H1 (cell line): ENCODE results near the gene LDB1. TPM values are rescaled to one million over a fixed set of nuclear protein-coding genes. Genes with fewer than 3 reads are reported as not detected.

Experiments
- CTCF ChIA-PET: fragments of 300-600 bp; sonication (Branson Sonifier 250); formaldehyde crosslinking; loops from one replicate; lab custom pipeline; 2021; ENCODE audit not compliant: partially characterized antibody; lab: Charles Lee
- POLR2A ChIA-PET: fragments of 300-600 bp; sonication (Branson Sonifier 250); formaldehyde crosslinking; loops from one replicate; lab custom pipeline; 2021; ENCODE audit warnings: inconsistent platforms; ENCODE audit not compliant: partially characterized antibody; lab: Charles Lee
- DNase-seq, 2 experiments: peaks; one replicate each; pipeline versions ENCODE4 v3.0.0 to v3.0.0-alpha.2; 2010 to 2022; ENCODE audit warnings: low spot score in 2 of 2, low read depth in 1 of 2, mixed read lengths in 1 of 2
- FAIRE-seq: peaks from 2 replicates; lab custom pipeline; 2011; peaks lifted over from hg19 to GRCh38; lab: Jason Lieb, UNC
- H2AFZ ChIP-seq: 2 replicates; pipeline ENCODE4 v1.8.1; 2012; ENCODE audit warnings: low read length, inconsistent platforms
- H2AK5ac ChIP-seq: 2 replicates; pipeline ENCODE4 v1.6.1; 2013; ENCODE audit warnings: low read depth, low read length
- H2BK120ac ChIP-seq: replicated peaks from 2 replicates; pipeline ENCODE3; 2013; ENCODE audit warnings: low read depth, low read length, inconsistent platforms
- H2BK12ac ChIP-seq: 2 replicates; pipeline ENCODE4 v1.6.1; 2013; ENCODE audit warnings: low read depth, low read length
- H2BK15ac ChIP-seq: 2 replicates; pipeline ENCODE4 v1.6.1; 2013; ENCODE audit warnings: low read length
- H2BK20ac ChIP-seq: 2 replicates; pipeline ENCODE4 v1.6.1; 2013; ENCODE audit warnings: low read length
- H2BK5ac ChIP-seq: 2 replicates; pipeline ENCODE4 v1.6.1; 2013; ENCODE audit warnings: low read depth, low read length
- H3K14ac ChIP-seq: 2 replicates; pipeline ENCODE4 v1.6.1; 2013; ENCODE audit warnings: inconsistent platforms; ENCODE audit not compliant: insufficient read length
- H3K18ac ChIP-seq: 2 replicates; pipeline ENCODE4 v1.6.1; 2013; ENCODE audit warnings: low read length; ENCODE audit errors: extremely low read depth
- H3K23ac ChIP-seq: 2 replicates; pipeline ENCODE4 v1.6.1; 2013; ENCODE audit warnings: inconsistent platforms; ENCODE audit not compliant: insufficient read length
- H3K23me2 ChIP-seq: 2 replicates; pipeline ENCODE4 v1.6.1; 2013; ENCODE audit warnings: low read depth, low read length
- H3K27ac ChIP-seq: 2 replicates; pipeline ENCODE4 v1.6.1; 2011; ENCODE audit warnings: low read depth, low read length, inconsistent platforms
- H3K27me3 ChIP-seq, 4 experiments: replicated peaks in 1 of 4; 1 replicate in 1 of 4; 2 replicates in 3 of 4; pipeline versions ENCODE4 v1.6.1 to v1.8.1; 2011 to 2013; ENCODE audit warnings: low read length in 3 of 4, mild to moderate bottlenecking in 3 of 4, inconsistent platforms in 2 of 4, mixed read lengths in 2 of 4, moderate library complexity in 1 of 4; ENCODE audit not compliant: control insufficient read depth in 3 of 4, insufficient read depth in 3 of 4; ENCODE audit errors: extremely low read depth in 1 of 4
- H3K36me3 ChIP-seq, 4 experiments: 2 replicates each; pipeline versions ENCODE4 v1.6.1 to v1.8.1; 2011 to 2013; ENCODE audit warnings: mild to moderate bottlenecking in 4 of 4, low read length in 3 of 4, moderate library complexity in 2 of 4, control low read depth in 1 of 4, inconsistent platforms in 1 of 4; ENCODE audit not compliant: insufficient read depth in 4 of 4, control insufficient read depth in 2 of 4
- H3K4ac ChIP-seq: replicated peaks from 2 replicates; pipeline ENCODE3; 2013; ENCODE audit warnings: low read length, low read depth, mixed read lengths, inconsistent platforms; ENCODE audit not compliant: insufficient read length
- H3K4me1 ChIP-seq, 4 experiments: replicated peaks in 1 of 4; 1 replicate in 1 of 4; 2 replicates in 3 of 4; pipeline versions ENCODE4 v1.6.1 to v1.8.1; 2011 to 2013; ENCODE audit warnings: low read length in 3 of 4, inconsistent platforms in 2 of 4, mixed read lengths in 1 of 4; ENCODE audit not compliant: insufficient read depth in 4 of 4, control insufficient read depth in 3 of 4
- H3K4me2 ChIP-seq, 2 experiments: 2 replicates each; pipeline versions ENCODE4 v1.6.1 to v1.8.1; 2011 to 2013; ENCODE audit warnings: low read depth in 2 of 2, low read length in 2 of 2, control low read depth in 1 of 2, inconsistent platforms in 1 of 2, mild to moderate bottlenecking in 1 of 2; ENCODE audit not compliant: insufficient read depth in 1 of 2
- H3K4me3 ChIP-seq, 4 experiments: fragments of 200-600, 300-600 bp in 1 of 4; sonication (generic), shearing (Covaris generic), sonication (Bioruptor Twin) in 1 of 4; 2 replicates each; pipeline versions ENCODE4 v1.5.1 to v1.8.1; 2011 to 2016; ENCODE audit warnings: low read length in 4 of 4, low read depth in 3 of 4, control low read depth in 2 of 4, inconsistent platforms in 2 of 4, mild to moderate bottlenecking in 2 of 4, mixed read lengths in 1 of 4, moderate library complexity in 1 of 4; ENCODE audit not compliant: insufficient read depth in 2 of 4; ENCODE audit errors: extremely low read depth in 1 of 4
- H3K56ac ChIP-seq: replicated peaks from 2 replicates; pipeline ENCODE3; 2013; ENCODE audit warnings: low read depth, mild to moderate bottlenecking, mixed read lengths, low read length, inconsistent platforms; ENCODE audit not compliant: insufficient read length
- H3K79me1 ChIP-seq: 2 replicates; pipeline ENCODE4 v1.6.1; 2013; ENCODE audit warnings: low read depth, low read length, control low read depth
- H3K79me2 ChIP-seq, 2 experiments: 2 replicates each; pipeline versions ENCODE4 v1.6.1 to v1.8.1; 2012 to 2013; ENCODE audit warnings: low read length in 2 of 2, mild to moderate bottlenecking in 2 of 2, inconsistent platforms in 1 of 2; ENCODE audit not compliant: insufficient read depth in 2 of 2, control insufficient read depth in 1 of 2
- H3K9ac ChIP-seq, 4 experiments: replicated peaks in 1 of 4; 1 replicate in 1 of 4; 2 replicates in 3 of 4; pipeline versions ENCODE4 v1.6.1 to v1.8.1; 2011 to 2013; ENCODE audit warnings: low read depth in 3 of 4, low read length in 3 of 4, control low read depth in 2 of 4, mild to moderate bottlenecking in 2 of 4, moderate library complexity in 2 of 4, inconsistent platforms in 1 of 4; ENCODE audit errors: extremely low read depth in 1 of 4
- H3K9me3 ChIP-seq, 2 experiments: 2 replicates each; pipeline versions ENCODE4 v1.6.1 to v1.8.1; 2012 to 2013; ENCODE audit warnings: mild to moderate bottlenecking in 2 of 2, moderate library complexity in 2 of 2, control low read depth in 1 of 2, inconsistent platforms in 1 of 2, low read depth in 1 of 2, low read length in 1 of 2, mixed read lengths in 1 of 2; ENCODE audit not compliant: insufficient read depth in 2 of 2
- H4K20me1 ChIP-seq, 2 experiments: replicated peaks in 1 of 2; 2 replicates each; pipeline versions ENCODE3 to v1.8.1; 2011 to 2013; ENCODE audit warnings: inconsistent platforms in 2 of 2, low read length in 2 of 2, mild to moderate bottlenecking in 1 of 2; ENCODE audit not compliant: insufficient read depth in 2 of 2, control insufficient read depth in 1 of 2
- H4K5ac ChIP-seq: 2 replicates; pipeline ENCODE4 v1.6.1; 2013; ENCODE audit warnings: low read length, low read depth, mixed read lengths, inconsistent platforms; ENCODE audit not compliant: insufficient read length
- H4K8ac ChIP-seq: 2 replicates; pipeline ENCODE4 v1.8.0; 2013; ENCODE audit warnings: mild to moderate bottlenecking, moderate library complexity, low read length, inconsistent platforms; ENCODE audit not compliant: insufficient read depth; ENCODE audit errors: extremely low read depth
- H4K91ac ChIP-seq: replicated peaks from 2 replicates; pipeline ENCODE3; 2013; ENCODE audit warnings: low read length, mixed read lengths, inconsistent platforms; ENCODE audit not compliant: insufficient read length
- CTBP2 ChIP-seq: IDR thresholded peaks from 2 replicates; pipeline ENCODE4 v1.7.0; 2011; ENCODE audit warnings: borderline replicate concordance, mild to moderate bottlenecking, moderate library complexity, mixed read lengths, low read length; ENCODE audit not compliant: insufficient read depth, insufficient read length
- E2F6 ChIP-seq: IDR thresholded peaks from 2 replicates; pipeline ENCODE4 v1.6.1; 2012; ENCODE audit warnings: inconsistent platforms
- PHF8 ChIP-seq: fragments of 200-600 bp; sonication (generic); conservative IDR thresholded peaks from 2 replicates; pipeline ENCODE4 v1.7.1; 2012; ENCODE audit warnings: low read depth, mild to moderate bottlenecking, inconsistent platforms, low read length, moderate library complexity
- POLR2A ChIP-seq, 2 experiments: IDR thresholded peaks; 1 replicate in 1 of 2; 2 replicates in 1 of 2; pipeline ENCODE4 v1.6.1; 2011; ENCODE audit warnings: low read depth in 2 of 2, low read length in 2 of 2, mild to moderate bottlenecking in 2 of 2; ENCODE audit errors: control extremely low read depth in 1 of 2
- POU5F1 ChIP-seq: IDR thresholded peaks from 2 replicates; pipeline ENCODE4 v1.6.1; 2011; ENCODE audit warnings: low read depth, mild to moderate bottlenecking, low read length, moderate library complexity
- TAF7 ChIP-seq: optimal IDR thresholded peaks from 2 replicates; pipeline ENCODE3; 2011; ENCODE audit warnings: low read depth, mild to moderate bottlenecking, inconsistent platforms, low read length, moderate library complexity, borderline replicate concordance
- YY1 ChIP-seq: IDR thresholded peaks from 2 replicates; pipeline ENCODE4 v1.6.1; 2011; ENCODE audit warnings: low read depth, mild to moderate bottlenecking, low read length
- ZNF274 ChIP-seq: IDR thresholded peaks from 2 replicates; pipeline ENCODE4 v1.7.0; 2012; ENCODE audit warnings: low read length, borderline replicate concordance; ENCODE audit errors: extremely low read depth
- WGBS, 2 experiments: shearing (Covaris generic) in 1 of 2; methylation state at CpG; one replicate each; pipeline versions ENCODE4 v1.1.6 to v1.1.7; 2013 to 2015; ENCODE audit warnings: low lambda C conversion rate in 2 of 2, mixed read lengths in 2 of 2, inconsistent platforms in 1 of 2, low coverage in 1 of 2, missing lambda C conversion rate in 1 of 2; ENCODE audit not compliant: insufficient replicate concordance in 2 of 2, insufficient coverage in 1 of 2, insufficient read length in 1 of 2; ENCODE audit errors: extremely low coverage in 1 of 2, missing lambda C conversion rate in 1 of 2; 5-methylcytosine and 5-hydroxymethylcytosine counted together
- polyA plus RNA-seq, 7 experiments: library from polyadenylated mRNA; depleted of rRNA in 3 of 7; stranded (reverse) in 5 of 7; unstranded in 2 of 7; fragments of >200 nt in 5 of 7; fragments of 200-250 nt in 2 of 7; gene quantifications; 1 replicate in 5 of 7; 2 replicates in 1 of 7; 4 replicates in 1 of 7; pipeline versions ENCODE4 v1.2.1 to v1.2.3, GENCODE V29; 2011 to 2013; ENCODE audit warnings: missing spikeins in 2 of 7, mixed read lengths in 2 of 7
- total RNA-seq: library from RNA; stranded (reverse); fragmentation: NEBNext Ultra II Directional; extraction: Animal tissue kit (Norgen Biotek cat#: 25700); gene quantifications from 2 replicates; pipeline ENCODE4 v1.2.1, GENCODE V29; 2021

Gene LDB1
- total and polyA plus RNA-seq, 2 of the 8 experiments (the other 6 are each of a cell fraction or from before 2014, with no cell fraction given): 88.4 to 138 TPM

GRCh38 chr10:102064868-102065560 lies 55.2 kb downstream of the LDB1 start, which contains the start of gene HPS6:
Gene HPS6 (plus strand): TSS chr10:102065349. CDS start chr10:102065475, 126 bp downstream.
- H3K4me3 ChIP-seq: peak within 1 kb of the TSS; percentile 71 to 86 (median 77)
- peak within 1 kb of the TSS in 3 of 4 experiments; percentile 45 to 64 (median 56); a peak in 5 of 7 replicates for H3K9ac ChIP-seq
- no peak within 1 kb of the TSS for H3K23ac ChIP-seq
- H3K79me2 ChIP-seq: no peaks in the 10 kb centered on the region
- no peak within 1 kb of the TSS for H4K5ac ChIP-seq
- peaks cover 0 to 3% (median 1%) of the 10 kb centered on the region in 4 experiments; a peak in 1 of 7 replicates for H3K27me3 ChIP-seq
- ChIA-PET POLR2A (interaction anchor here (0.6 to 3.3 kb wide), 6 partner anchors 10 to 247 kb away, joined by 3 to 13 read pairs (median 3); partner anchors contain the start of genes ARMH3 and OGA), CTCF (interaction anchor here (0.9 to 5.9 kb wide), 5 partner anchors 8 to 224 kb away, joined by 3 to 33 read pairs (median 16); no protein-coding TSS in a partner anchor)
- no peak within 1 kb of the TSS for H3K4ac ChIP-seq
- no peaks in the 10 kb centered on the region for H3K36me3 ChIP-seq
- peak within 1 kb of the TSS; percentile 97; the same call in 1 of the 2 replicates for H2BK15ac ChIP-seq
- no peak within 1 kb of the TSS; the same call in 1 of the 2 replicates for H2BK12ac ChIP-seq
- H4K20me1 ChIP-seq: peaks cover 4 to 11% of the 10 kb centered on the region in 2 experiments
- H3K18ac ChIP-seq: no peak within 1 kb of the TSS; the same call in 1 of the 2 replicates
- no peak for FAIRE-seq
- H2BK120ac ChIP-seq: no peak within 1 kb of the TSS
- no peak within 1 kb of the TSS; the same call in 1 of the 2 replicates for H2BK5ac ChIP-seq
- 10% methylated on average over 28 of the region's 61 CpGs; no CpG with 5 or more reads in 1 of the 2 experiments for WGBS, 2 experiments
- H3K56ac ChIP-seq: no peak within 1 kb of the TSS
- no peak within 1 kb of the TSS for H3K14ac ChIP-seq
- peak within 1 kb of the TSS; percentile 4 for H4K91ac ChIP-seq
- H4K8ac ChIP-seq: peak within 1 kb of the TSS; percentile 83
- H2BK20ac ChIP-seq: no peak within 1 kb of the TSS
- H3K9me3 ChIP-seq: no peaks in the 10 kb centered on the region
- H2AFZ ChIP-seq: no peak within 1 kb of the TSS; the same call in 1 of the 2 replicates
- no peaks in the 10 kb centered on the region; the same call in 1 of the 2 replicates for H3K23me2 ChIP-seq
- H3K27ac ChIP-seq: no peak within 1 kb of the TSS
- DNase-seq: peak in 1 of 2 experiments; percentile 85
- H3K4me2 ChIP-seq: peak within 1 kb of the TSS; percentile 51 to 86
- H3K79me1 ChIP-seq: peaks cover 2% of the 10 kb centered on the region; the same call in 1 of the 2 replicates
- H2AK5ac ChIP-seq: no peak within 1 kb of the TSS
- peaks cover 0 to 5% (median 4%) of the 10 kb centered on the region in 4 experiments; a peak in 5 of 7 replicates for H3K4me1 ChIP-seq
- no peak for TF ChIP-seq POU5F1
- peak; percentile 72 for TF ChIP-seq YY1
- TF ChIP-seq POLR2A (IDR thresholded peaks at IDR 0.05; ENCODE audit: control extremely low read depth in 1 of 2, low read depth in 2 of 2, low read length in 2 of 2): peak in 1 of 2 experiments; percentile 51; a peak in 1 of 3 replicates
- TF ChIP-seq CTBP2: no peak
- peak; percentile 53; the same call in 1 of the 2 replicates for TF ChIP-seq PHF8
- TF ChIP-seq ZNF274: no peak
- peak; percentile 3 for TF ChIP-seq TAF7
- 0 out of 2 replicates have a peak, but pooled peaks have one; percentile 23 for TF ChIP-seq E2F6
